GM23338 (cell line): ENCODE measurements around the gene HHIPL1. TPM values are rescaled to one million over a fixed set of nuclear protein-coding genes. Genes with fewer than 3 reads are reported as not detected.

Experiments
- ATAC-seq: fragments of 200-7000 bp; cut with Tn5 transposase; 3 replicates; pipeline ENCODE4 v1.9.1; 2020
- DNase-seq: peaks from one replicate; pipeline ENCODE4 v3.0.0-alpha.2; 2015; ENCODE audit warnings: low spot score
- H2AFZ ChIP-seq: fragments of 200-600 bp; sonication (generic); 2 replicates; pipeline ENCODE4 v1.8.0; 2016; ENCODE audit warnings: antibody characterized with exemption, mild to moderate bottlenecking, moderate library complexity
- H3F3A ChIP-seq: fragments of 200-600 bp; sonication (generic); replicated peaks from 2 replicates; pipeline ENCODE4 v1.8.0; 2017; ENCODE audit warnings: antibody characterized with exemption, mixed run types, low read depth
- H3K27ac ChIP-seq: fragments of 200-600 bp; sonication (generic); 2 replicates; pipeline ENCODE4 v1.6.1; 2016; ENCODE audit warnings: low read depth
- H3K27me3 ChIP-seq: fragments of 200-600 bp; sonication (generic); 2 replicates; pipeline ENCODE4 v1.8.0; 2016; ENCODE audit warnings: mild to moderate bottlenecking, mixed run types, moderate library complexity; ENCODE audit not compliant: insufficient read depth
- H3K36me3 ChIP-seq: fragments of 200-600 bp; sonication (generic); 2 replicates; pipeline ENCODE4 v1.8.0; 2016; ENCODE audit warnings: mild to moderate bottlenecking; ENCODE audit not compliant: insufficient read depth
- H3K4me1 ChIP-seq: fragments of 200-600 bp; sonication (generic); 2 replicates; pipeline ENCODE4 v1.8.0; 2016; ENCODE audit warnings: mild to moderate bottlenecking, moderate library complexity; ENCODE audit not compliant: insufficient read depth
- H3K4me2 ChIP-seq: fragments of 200-600 bp; sonication (generic); 2 replicates; pipeline ENCODE4 v1.7.1; 2017; ENCODE audit warnings: mixed run types
- H3K4me3 ChIP-seq: fragments of 200-600 bp; sonication (generic); 2 replicates; pipeline ENCODE4 v1.6.1; 2016; ENCODE audit warnings: mixed run types
- H3K79me2 ChIP-seq: fragments of 200-600 bp; sonication (generic); replicated peaks from 2 replicates; pipeline ENCODE4 v1.8.0; 2017; ENCODE audit warnings: mild to moderate bottlenecking; ENCODE audit not compliant: insufficient read depth
- H3K9me2 ChIP-seq: fragments of 200-600 bp; sonication (generic); 2 replicates; pipeline ENCODE4 v1.8.0; 2017; ENCODE audit not compliant: insufficient read depth
- H4K20me1 ChIP-seq: fragments of 200-600 bp; sonication (generic); replicated peaks from 2 replicates; pipeline ENCODE4 v1.8.0; 2017; ENCODE audit warnings: mild to moderate bottlenecking; ENCODE audit not compliant: insufficient read depth
- H3K27ac Mint-ChIP-seq: 2 replicates; pipeline ENCODE4 v1.8.0; 2020; ENCODE audit warnings: inconsistent platforms, mild to moderate bottlenecking, moderate library complexity, mixed read lengths
- H3K27me3 Mint-ChIP-seq: 3 replicates; pipeline ENCODE4 v1.8.0; 2022; ENCODE audit warnings: low read depth, mild to moderate bottlenecking, moderate library complexity, mixed read lengths, inconsistent platforms; ENCODE audit not compliant: insufficient read depth, poor library complexity
- H3K36me3 Mint-ChIP-seq: 3 replicates; pipeline ENCODE4 v1.8.0; 2021; ENCODE audit warnings: low read depth, mild to moderate bottlenecking, inconsistent platforms, moderate library complexity, mixed read lengths
- H3K4me1 Mint-ChIP-seq: 3 replicates; pipeline ENCODE4 v1.8.0; 2020; ENCODE audit warnings: mild to moderate bottlenecking, inconsistent platforms, mixed read lengths
- H3K4me3 Mint-ChIP-seq: 3 replicates; pipeline ENCODE4 v1.8.0; 2021; ENCODE audit warnings: moderate library complexity, mild to moderate bottlenecking, inconsistent platforms, mixed read lengths
- H3K9me3 Mint-ChIP-seq: 3 replicates; pipeline ENCODE4 v1.8.0; 2020; ENCODE audit warnings: moderate library complexity, mild to moderate bottlenecking, inconsistent platforms, mixed read lengths
- CREB1 ChIP-seq: fragments of 250-450 bp; sonication (Bioruptor Pico); IDR thresholded peaks from 2 replicates; pipeline ENCODE4 v1.5.0; 2020; ENCODE audit warnings: low read depth, mild to moderate bottlenecking, moderate library complexity
- CTCF ChIP-seq, 2 experiments: fragments of 200-600 bp in 1 of 2; sonication (generic) in 1 of 2; conservative IDR thresholded peaks; 2 replicates each; pipeline versions ENCODE4 v1.5.1 to v1.6.1; 2016 to 2017; ENCODE audit warnings: antibody characterized with exemption in 2 of 2, low read depth in 2 of 2, mild to moderate bottlenecking in 2 of 2, moderate library complexity in 1 of 2
- ETS1 ChIP-seq: IDR thresholded peaks from 2 replicates; pipeline ENCODE4 v1.6.1; 2016; ENCODE audit warnings: antibody characterized with exemption
- EZH2 ChIP-seq: fragments of 200-600 bp; sonication (generic); IDR thresholded peaks from one replicate; pipeline ENCODE4 v1.8.0; 2017; ENCODE audit warnings: antibody characterized with exemption, mild to moderate bottlenecking, low read depth; ENCODE audit not compliant: unreplicated experiment
- EZH2phosphoT487 ChIP-seq: fragments of 200-600 bp; sonication (generic); IDR thresholded peaks from one replicate; pipeline ENCODE4 v1.8.1; 2018; ENCODE audit warnings: antibody characterized with exemption; ENCODE audit not compliant: unreplicated experiment
- JUNB ChIP-seq: IDR thresholded peaks from one replicate; pipeline ENCODE4 v1.6.1; 2016; ENCODE audit warnings: antibody characterized with exemption; ENCODE audit not compliant: unreplicated experiment
- NANOG ChIP-seq: IDR thresholded peaks from 2 replicates; pipeline ENCODE4 v1.6.1; 2016; ENCODE audit warnings: antibody characterized with exemption, borderline replicate concordance
- POLR2AphosphoS5 ChIP-seq: IDR thresholded peaks from 2 replicates; pipeline ENCODE4 v1.6.1; 2016; ENCODE audit warnings: antibody characterized with exemption, low read depth
- REST ChIP-seq: IDR thresholded peaks from one replicate; pipeline ENCODE4 v1.6.1; 2018; ENCODE audit warnings: antibody characterized with exemption; ENCODE audit not compliant: unreplicated experiment
- STAT1 ChIP-seq: IDR thresholded peaks from one replicate; pipeline ENCODE4 v1.6.1; 2016; ENCODE audit warnings: antibody characterized with exemption; ENCODE audit not compliant: unreplicated experiment
- ZNF114 ChIP-seq: fragments of 250-450 bp; sonication (Bioruptor Pico); IDR thresholded peaks from 2 replicates; pipeline ENCODE4 v1.5.0; 2020; ENCODE audit warnings: mild to moderate bottlenecking, moderate library complexity
- ZNF331 ChIP-seq: fragments of 250-450 bp; sonication (Bioruptor Pico); IDR thresholded peaks from 2 replicates; pipeline ENCODE4 v1.5.0; 2020; ENCODE audit warnings: low read depth, mild to moderate bottlenecking, moderate library complexity
- ZNF462 ChIP-seq: fragments of 250-450 bp; sonication (Bioruptor Pico); IDR thresholded peaks from 2 replicates; pipeline ENCODE4 v1.5.0; 2020; ENCODE audit warnings: mild to moderate bottlenecking, moderate library complexity
- polyA plus RNA-seq: library from polyadenylated mRNA; unstranded; fragments of >200 nt; fragmentation: Nextera tagmentation; extraction: Ambion mirVana; gene quantifications from 2 replicates; pipeline ENCODE4 v1.2.1, GENCODE V29; 2016
- total RNA-seq: library from RNA; depleted of rRNA; stranded (reverse); fragments of >200 nt; shearing (Covaris generic); gene quantifications from 2 replicates; pipeline ENCODE4 v1.2.3, GENCODE V29; 2014

Gene HHIPL1
- total and polyA plus RNA-seq, 2 experiments from 2014 or later, result 1.9 to 2.0 TPM

- Histone ChIP-seq H3K4me1 (no peaks in the 10 kb centered on the region), H2AFZ (no peak overlapping the region), H3K4me2 (no peak overlapping the region), H3K4me3 (no peak overlapping the region), H4K20me1 (no peaks in the 10 kb centered on the region), H3F3A (no peaks in the 10 kb centered on the region), H3K36me3 (no peaks in the 10 kb centered on the region), H3K27me3 (no peaks in the 10 kb centered on the region), H3K79me2 (no peaks in the 10 kb centered on the region), H3K27ac (no peak overlapping the region), H3K9me2 (no peaks in the 10 kb centered on the region)
- H3K4me3 Mint-ChIP-seq, result no peak overlapping the region
- TF ChIP-seq EZH2 (no peak), CTCF (conservative IDR thresholded peaks at IDR 0.05; ENCODE audit: low read depth in 2 of 2) (no peak), EZH2phosphoT487 (no peak), POLR2AphosphoS5 (no peak), ETS1 (no peak), JUNB (no peak), STAT1 (no peak), NANOG (no peak), ZNF114 (CRISPR knock-in tag) (no peak), ZNF462 (no peak), CREB1 (CRISPR knock-in tag) (no peak), ZNF331 (no peak), REST (no peak)
- H3K27ac Mint-ChIP-seq, result no peak overlapping the region; the same call in 1 of the 2 replicates
- no peak for ATAC-seq
- peaks cover 7% of the 10 kb centered on the region; the same call in 2 of the 3 replicates for H3K4me1 Mint-ChIP-seq
- no peaks in the 10 kb centered on the region for H3K9me3 Mint-ChIP-seq
- H3K36me3 Mint-ChIP-seq, result no peaks in the 10 kb centered on the region
- H3K27me3 Mint-ChIP-seq, result peaks cover 11% of the 10 kb centered on the region
- no peak for DNase-seq
Observed at GRCh38 chr14:99721792-99722516, 77.0 kb downstream of the HHIPL1 start.
